Epithelial cell of proximal tubule (primary cell): ENCODE data around the gene SMIM27. TPM values are rescaled to one million over a fixed set of nuclear protein-coding genes. Genes with fewer than 3 reads are reported as not detected.
A peak's percentile ranks its signal among the peaks of the same experiment; 100 is the strongest.

Experiments used
- DNase-seq: peaks from one replicate; pipeline ENCODE4 v3.0.0-alpha.2; 2011; ENCODE audit warnings: low read depth
- H3K4me3 ChIP-seq: 2 replicates; pipeline ENCODE4 v1.5.1; 2011; ENCODE audit warnings: low read depth, mild to moderate bottlenecking, low read length
- CTCF ChIP-seq: conservative IDR thresholded peaks from 2 replicates; pipeline ENCODE4 v1.5.1; 2012; ENCODE audit warnings: low read depth, mild to moderate bottlenecking, low read length
- total RNA-seq: library from RNA; depleted of rRNA; stranded (reverse); fragments of >200 nt; gene quantifications from 2 replicates; pipeline ENCODE4 v1.2.3, GENCODE V29; 2015

The SMIM27 gene
- total RNA-seq, 1 donor from 2014 or later = 8.7 TPM

DNA sequence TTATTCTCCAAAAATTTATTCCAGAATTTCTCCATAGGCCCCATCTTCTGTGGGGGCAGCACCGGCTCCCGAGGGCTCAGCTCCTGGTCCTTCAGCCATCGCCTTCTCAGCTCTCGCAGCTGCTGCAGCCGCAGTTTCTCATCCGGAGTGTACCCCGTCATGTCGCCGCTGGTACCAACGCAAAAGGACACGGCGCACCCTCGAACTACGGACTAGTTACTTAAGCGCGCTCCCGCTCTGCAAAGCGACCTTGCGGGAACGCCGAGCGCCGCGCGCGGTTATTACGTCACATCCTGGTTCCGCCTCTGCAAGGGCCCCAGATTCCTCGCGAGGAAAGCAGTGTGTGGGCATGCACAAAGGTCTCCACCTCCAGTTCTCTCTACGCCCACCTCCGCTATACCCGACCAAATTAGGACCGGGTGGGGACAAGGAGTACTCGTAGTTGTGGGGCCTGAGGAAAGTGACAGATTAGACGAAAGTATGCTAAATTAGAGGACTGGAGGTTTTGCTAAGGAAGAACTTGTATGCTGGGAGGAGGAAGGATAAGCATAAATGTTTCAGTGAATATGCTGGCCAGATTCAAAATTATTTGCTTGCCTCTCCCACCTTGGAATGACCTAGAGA, 20.9 kb downstream of the SMIM27 start, which contains the start of gene NDUFB6:
Gene NDUFB6 (minus strand): TSS at position 260 of the 624 bp plus-strand sequence. CDS start 99 bp downstream, at position 161.
- DNase-seq = no peak
- H3K4me3 ChIP-seq = peak within 1 kb of the TSS; percentile 99
- no peak for TF ChIP-seq CTCF

DNA sequence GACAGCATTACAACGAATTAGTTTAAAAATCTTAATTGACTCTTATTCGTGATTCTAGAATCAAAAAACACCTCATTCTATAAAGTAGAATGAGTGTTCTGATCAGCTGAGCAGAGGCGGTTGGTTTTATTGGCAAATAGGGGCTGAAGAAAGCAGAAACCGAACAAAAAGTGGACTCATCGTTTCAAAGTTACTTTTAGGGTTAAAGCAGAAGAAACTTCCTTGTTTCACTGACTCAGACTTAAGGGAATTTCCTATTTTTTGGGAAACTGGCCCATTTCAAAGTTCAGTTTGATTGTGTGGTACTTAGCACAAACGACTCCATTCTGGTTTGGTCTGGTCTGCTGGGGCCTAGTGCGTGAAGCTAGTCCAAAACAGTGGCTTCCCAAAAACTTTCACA, 21.7 kb downstream of the SMIM27 start:
- H3K4me3 ChIP-seq = no peak overlapping the region

DNA sequence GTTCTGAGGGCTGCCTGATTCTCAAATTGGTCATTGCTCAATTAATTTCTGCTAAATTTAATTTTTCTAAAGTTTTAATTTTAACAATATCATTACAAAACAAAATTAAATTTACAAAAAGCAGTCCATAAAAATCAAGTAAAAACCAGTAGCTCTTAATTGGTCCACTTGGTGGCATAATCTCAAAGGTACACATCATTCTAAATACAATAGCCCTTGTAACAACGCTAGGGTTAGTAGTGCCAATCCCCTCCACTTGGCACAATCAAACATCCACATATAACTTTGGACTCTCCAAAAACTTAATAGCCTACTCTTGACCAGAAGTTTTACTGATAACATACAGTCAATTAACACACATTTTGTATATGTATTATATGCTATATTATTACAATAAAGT, 22.7 kb downstream of the SMIM27 start:
- DNase-seq = no peak
- H3K4me3 ChIP-seq = no peak overlapping the region
- TF ChIP-seq CTCF = no peak

More for the DNA sequence above, 21.7 kb downstream of the SMIM27 start:
- no peak for TF ChIP-seq CTCF
- no peak for DNase-seq

DNA sequence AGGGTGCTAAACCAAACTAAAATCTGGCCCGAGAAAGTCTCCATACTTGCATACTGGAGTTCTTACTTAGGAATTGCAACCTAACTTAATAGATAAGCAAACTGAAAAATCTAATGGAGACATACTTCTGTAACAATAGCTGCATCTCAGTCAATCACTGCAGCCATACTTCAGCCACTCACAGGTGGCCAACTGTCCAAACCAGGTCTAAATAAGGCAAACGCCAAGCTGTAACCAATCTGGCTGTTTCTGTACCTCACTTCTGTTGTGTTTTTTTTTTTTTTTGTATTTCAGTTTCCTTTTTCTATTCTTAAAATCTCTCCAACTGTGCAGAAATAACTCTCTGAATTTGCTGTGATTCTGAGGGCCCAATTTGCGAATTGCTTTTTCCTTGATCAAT, 25.2 kb downstream of the SMIM27 start:
- DNase-seq = no peak
- no peak for TF ChIP-seq CTCF
- H3K4me3 ChIP-seq = no peak overlapping the region

DNA sequence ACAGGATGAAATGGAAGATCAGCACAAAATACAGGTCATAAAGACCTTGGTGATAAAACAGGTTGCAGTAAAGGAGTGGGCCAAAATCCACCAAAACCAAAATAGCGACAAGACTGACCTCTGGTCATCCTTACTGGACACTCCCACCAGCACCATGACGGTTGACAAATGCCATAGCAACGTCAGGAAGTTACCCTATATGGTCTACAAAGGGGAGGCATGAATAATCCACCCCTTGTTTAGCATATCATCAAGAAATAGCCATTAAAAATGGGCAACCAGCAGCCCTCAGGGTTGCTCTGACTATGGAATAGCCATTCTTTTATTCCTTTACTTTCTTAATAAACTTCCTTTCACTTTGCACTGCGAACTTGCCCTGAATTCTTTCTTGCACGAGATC, 26.8 kb downstream of the SMIM27 start:
- H3K4me3 ChIP-seq = peak overlapping the region; percentile 6
- peak; percentile 5 for TF ChIP-seq CTCF
- no peak for DNase-seq

DNA sequence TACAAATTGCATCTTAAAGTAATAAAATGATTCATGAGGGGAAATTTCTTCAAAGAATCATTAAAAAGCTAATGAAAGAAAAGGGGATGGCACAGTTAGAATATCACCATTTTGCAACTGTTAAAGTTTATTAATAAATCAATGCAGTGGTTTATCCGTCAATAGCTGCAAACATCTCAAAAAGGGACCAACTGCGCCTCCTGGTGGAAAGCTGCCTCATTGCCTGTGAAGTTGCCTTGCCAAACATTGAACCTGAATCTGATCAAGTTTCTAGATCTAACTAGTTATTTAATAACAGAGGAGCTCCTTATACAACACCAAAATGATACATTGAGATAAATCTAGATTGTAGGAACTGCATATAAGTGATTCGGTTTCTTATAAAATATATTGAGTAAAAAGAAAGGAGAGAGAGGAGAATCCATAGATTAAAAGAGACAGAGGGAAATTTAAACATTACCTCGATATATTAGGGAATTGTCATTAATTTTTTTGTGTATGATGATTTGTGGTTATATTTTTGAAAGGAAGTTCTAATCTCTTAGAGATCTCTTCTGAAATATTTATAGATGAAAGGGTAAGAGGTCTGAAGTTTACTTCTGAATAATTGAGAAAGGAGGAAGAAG, 27.7 kb downstream of the SMIM27 start:
- H3K4me3 ChIP-seq = no peak overlapping the region
- DNase-seq = no peak
- TF ChIP-seq CTCF = peak; percentile 99

DNA sequence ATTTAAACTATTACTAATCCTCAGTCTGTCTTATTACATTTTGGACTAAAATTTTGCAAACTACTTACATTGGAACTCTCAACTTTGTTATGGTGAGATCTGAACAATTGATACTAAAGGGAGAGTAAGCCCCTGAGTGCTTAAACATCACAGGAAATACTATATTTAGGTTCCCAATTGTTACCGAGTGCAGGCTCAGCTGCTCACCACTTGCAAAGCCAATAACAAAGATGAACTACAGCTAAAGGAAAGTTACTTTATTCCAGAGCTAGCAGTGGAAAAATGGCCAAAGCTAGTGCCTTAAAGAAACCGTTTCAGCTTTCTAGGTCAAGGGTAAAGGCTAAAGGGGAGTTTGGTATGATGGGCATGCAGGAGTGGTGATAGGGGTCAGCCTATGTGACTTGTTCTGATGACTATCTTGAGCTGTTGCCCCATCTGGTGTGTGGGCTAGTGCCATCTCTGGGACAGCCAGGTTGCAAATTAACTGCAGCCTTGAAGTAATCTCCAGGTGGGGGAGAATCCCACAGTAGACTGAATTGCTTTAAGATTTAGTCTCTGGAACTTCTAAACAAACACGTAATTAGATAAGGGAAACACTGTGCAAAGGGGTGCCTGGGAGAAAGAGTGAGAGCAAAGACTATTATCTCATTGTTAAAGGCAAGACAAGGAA, 28.6 kb downstream of the SMIM27 start:
- no peak for TF ChIP-seq CTCF
- no peak for DNase-seq
- H3K4me3 ChIP-seq = no peak overlapping the region
